KMS-11 (cell line): ENCODE data around the gene DPF1.

ENCODE experiments used
- H2AFZ ChIP-seq: fragments of 200-600 bp; sonication (generic); 2 replicates; pipeline ENCODE4 v1.6.1; 2016; ENCODE audit warnings: antibody characterized with exemption, mixed run types, low read depth
- H3K27ac ChIP-seq: fragments of 200-600 bp; sonication (generic); 2 replicates; pipeline ENCODE4 v1.6.1; 2016; ENCODE audit warnings: mild to moderate bottlenecking, mixed run types
- H3K27me3 ChIP-seq: fragments of 200-600 bp; sonication (generic); 2 replicates; pipeline ENCODE4 v1.6.1; 2017; ENCODE audit warnings: mild to moderate bottlenecking, low read depth, mixed run types, moderate library complexity; ENCODE audit not compliant: insufficient read depth
- H3K36me3 ChIP-seq: fragments of 200-600 bp; sonication (generic); 2 replicates; pipeline ENCODE4 v1.6.1; 2017; ENCODE audit warnings: mild to moderate bottlenecking, mixed run types; ENCODE audit not compliant: insufficient read depth
- H3K4me1 ChIP-seq: fragments of 200-600 bp; sonication (generic); 2 replicates; pipeline ENCODE4 v1.6.1; 2016; ENCODE audit warnings: mild to moderate bottlenecking, low read depth, mixed run types; ENCODE audit not compliant: poor library complexity, severe bottlenecking
- H3K4me2 ChIP-seq: fragments of 200-600 bp; sonication (generic); 2 replicates; pipeline ENCODE4 v1.7.0; 2016; ENCODE audit warnings: mild to moderate bottlenecking, mixed run types
- H3K4me3 ChIP-seq: fragments of 200-600 bp; sonication (generic); IDR thresholded peaks from 2 replicates; pipeline ENCODE4 v1.6.1; 2017; ENCODE audit warnings: low read depth, low read length, mixed read lengths; ENCODE audit not compliant: insufficient read depth
- H3K79me2 ChIP-seq: fragments of 200-600 bp; sonication (generic); 2 replicates; pipeline ENCODE4 v1.6.1; 2016; ENCODE audit warnings: low read depth, mixed run types; ENCODE audit not compliant: insufficient read depth
- H3K9ac ChIP-seq: fragments of 200-600 bp; sonication (generic); 2 replicates; pipeline ENCODE4 v1.6.1; 2016; ENCODE audit warnings: mild to moderate bottlenecking, mixed run types
- H4K20me1 ChIP-seq: fragments of 200-600 bp; sonication (generic); 2 replicates; pipeline ENCODE4 v1.6.1; 2016; ENCODE audit warnings: mild to moderate bottlenecking, mixed run types; ENCODE audit not compliant: insufficient read depth
- TF ChIP-seq, protein P1 (sequence below): fragments of 200-600 bp; sonication (generic); conservative IDR thresholded peaks from 2 replicates; pipeline ENCODE4 v1.6.1; 2017; ENCODE audit warnings: low read depth, mild to moderate bottlenecking, antibody characterized with exemption, low read length, moderate library complexity, mixed read lengths

Gene DPF1

DNA sequence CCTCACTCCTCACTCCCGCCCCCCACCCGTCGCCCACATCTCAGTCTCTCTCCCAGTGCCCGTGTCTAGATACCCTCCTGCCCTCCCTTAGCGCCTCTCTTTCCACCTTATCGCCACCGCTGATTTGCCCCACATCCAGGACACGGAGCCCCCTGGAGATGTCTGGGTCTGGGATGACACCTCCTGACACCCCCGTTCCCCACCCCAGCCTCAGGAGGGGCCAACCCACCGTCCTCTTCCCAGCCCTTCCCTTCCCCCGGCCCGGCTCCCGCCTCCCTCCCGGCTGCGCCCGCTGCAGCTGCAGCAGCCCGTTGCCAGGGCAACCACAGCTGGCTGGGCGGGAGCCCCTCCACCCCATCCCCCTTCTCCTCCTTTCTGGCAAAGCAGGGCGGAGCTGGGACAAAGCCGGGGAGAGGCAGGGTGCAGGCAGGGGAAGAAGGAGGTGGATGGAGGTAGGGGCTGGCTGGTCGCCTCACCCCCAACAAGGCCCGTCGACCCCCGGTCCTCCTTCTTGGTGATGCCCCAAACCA lies 13.5 kb downstream of the DPF1 start:
- TF ChIP-seq, protein P1, sequence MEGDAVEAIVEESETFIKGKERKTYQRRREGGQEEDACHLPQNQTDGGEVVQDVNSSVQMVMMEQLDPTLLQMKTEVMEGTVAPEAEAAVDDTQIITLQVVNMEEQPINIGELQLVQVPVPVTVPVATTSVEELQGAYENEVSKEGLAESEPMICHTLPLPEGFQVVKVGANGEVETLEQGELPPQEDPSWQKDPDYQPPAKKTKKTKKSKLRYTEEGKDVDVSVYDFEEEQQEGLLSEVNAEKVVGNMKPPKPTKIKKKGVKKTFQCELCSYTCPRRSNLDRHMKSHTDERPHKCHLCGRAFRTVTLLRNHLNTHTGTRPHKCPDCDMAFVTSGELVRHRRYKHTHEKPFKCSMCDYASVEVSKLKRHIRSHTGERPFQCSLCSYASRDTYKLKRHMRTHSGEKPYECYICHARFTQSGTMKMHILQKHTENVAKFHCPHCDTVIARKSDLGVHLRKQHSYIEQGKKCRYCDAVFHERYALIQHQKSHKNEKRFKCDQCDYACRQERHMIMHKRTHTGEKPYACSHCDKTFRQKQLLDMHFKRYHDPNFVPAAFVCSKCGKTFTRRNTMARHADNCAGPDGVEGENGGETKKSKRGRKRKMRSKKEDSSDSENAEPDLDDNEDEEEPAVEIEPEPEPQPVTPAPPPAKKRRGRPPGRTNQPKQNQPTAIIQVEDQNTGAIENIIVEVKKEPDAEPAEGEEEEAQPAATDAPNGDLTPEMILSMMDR: no peak
- H4K20me1 ChIP-seq: no peaks in the 10 kb centered on the region
- no peaks in the 10 kb centered on the region for H3K27me3 ChIP-seq
- H3K27ac ChIP-seq: no peak overlapping the region
- H3K4me3 ChIP-seq: no peak overlapping the region
- H3K79me2 ChIP-seq: no peaks in the 10 kb centered on the region
- H3K9ac ChIP-seq: no peak overlapping the region
- peaks cover 17% of the 10 kb centered on the region for H3K4me1 ChIP-seq
- H3K4me2 ChIP-seq: no peak overlapping the region
- no peaks in the 10 kb centered on the region for H3K36me3 ChIP-seq
- no peak overlapping the region for H2AFZ ChIP-seq

DNA sequence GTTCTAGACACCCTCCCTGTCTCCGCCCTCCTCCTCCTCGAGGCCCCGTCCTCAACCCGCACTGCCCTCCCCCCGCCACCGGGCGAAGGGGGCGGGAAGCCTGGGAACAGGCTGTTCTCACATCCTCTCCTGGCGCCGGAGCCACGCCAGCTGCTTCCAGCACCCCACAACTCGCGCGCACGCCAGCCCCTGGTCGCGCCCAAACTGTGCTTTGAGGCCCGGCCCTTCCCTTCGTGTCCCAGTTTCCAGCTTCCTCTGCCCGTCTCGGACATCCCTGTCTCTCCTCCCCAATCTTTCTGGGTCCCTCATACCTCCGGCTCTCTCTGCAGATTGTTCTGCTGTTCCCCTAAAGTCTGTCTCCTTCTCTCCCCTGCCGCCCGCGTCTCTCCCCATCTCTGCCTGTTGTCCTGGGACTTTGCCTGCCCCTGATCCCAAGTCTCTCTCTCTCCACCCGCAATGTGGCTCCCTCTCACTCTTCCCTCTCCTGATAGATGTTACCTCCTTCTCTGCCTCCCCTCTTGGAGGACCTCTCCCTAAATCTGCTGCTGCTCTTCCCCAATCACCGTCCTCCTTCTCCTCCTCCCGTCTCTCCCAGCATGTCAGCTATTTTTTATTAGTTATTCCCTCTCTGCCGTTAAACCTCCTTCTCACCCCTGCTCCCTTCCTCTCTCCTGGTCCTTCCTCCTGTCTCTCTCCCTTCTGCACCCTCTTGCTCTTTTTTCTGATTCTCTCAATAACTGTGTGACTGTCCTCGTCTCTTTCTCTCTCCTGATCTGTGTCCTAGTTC lies 14.2 kb downstream of the DPF1 start:
- Histone ChIP-seq H4K20me1 (no peaks in the 10 kb centered on the region), H3K4me3 (no peak overlapping the region), H3K27me3 (no peaks in the 10 kb centered on the region), H3K9ac (no peak overlapping the region), H3K27ac (no peak overlapping the region), H3K4me2 (no peak overlapping the region), H2AFZ (no peak overlapping the region), H3K36me3 (no peaks in the 10 kb centered on the region), H3K4me1 (peaks cover 16% of the 10 kb centered on the region), H3K79me2 (no peaks in the 10 kb centered on the region)
- TF ChIP-seq, protein P1: no peak

DNA sequence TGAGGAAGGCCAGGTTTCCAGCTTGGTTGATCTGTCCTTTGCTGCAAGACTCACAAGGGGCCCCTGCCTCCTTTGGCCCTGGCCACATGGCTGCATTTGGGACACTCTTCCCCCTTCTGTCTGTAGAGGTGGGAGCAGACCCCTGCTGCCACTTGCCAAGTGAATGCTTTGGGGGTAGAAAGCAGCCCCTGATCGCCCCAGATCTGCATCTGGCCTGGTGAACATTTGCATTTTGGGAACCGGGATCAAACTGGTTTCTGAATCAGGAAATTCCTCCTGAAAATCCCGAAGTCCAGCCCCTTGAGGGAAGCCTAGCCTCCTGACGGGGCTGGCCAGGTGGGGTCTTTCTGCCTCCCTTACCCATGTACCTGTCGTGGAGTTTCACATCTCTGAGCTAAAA lies 14.9 kb downstream of the DPF1 start:
- no peak overlapping the region for H2AFZ ChIP-seq
- no peaks in the 10 kb centered on the region for H3K36me3 ChIP-seq
- no peaks in the 10 kb centered on the region for H4K20me1 ChIP-seq
- H3K79me2 ChIP-seq: no peaks in the 10 kb centered on the region
- no peaks in the 10 kb centered on the region for H3K27me3 ChIP-seq
- H3K9ac ChIP-seq: no peak overlapping the region
- peaks cover 9% of the 10 kb centered on the region for H3K4me1 ChIP-seq
- TF ChIP-seq, protein P1: no peak
- no peak overlapping the region for H3K4me2 ChIP-seq
- H3K4me3 ChIP-seq: no peak overlapping the region
- no peak overlapping the region for H3K27ac ChIP-seq

DNA sequence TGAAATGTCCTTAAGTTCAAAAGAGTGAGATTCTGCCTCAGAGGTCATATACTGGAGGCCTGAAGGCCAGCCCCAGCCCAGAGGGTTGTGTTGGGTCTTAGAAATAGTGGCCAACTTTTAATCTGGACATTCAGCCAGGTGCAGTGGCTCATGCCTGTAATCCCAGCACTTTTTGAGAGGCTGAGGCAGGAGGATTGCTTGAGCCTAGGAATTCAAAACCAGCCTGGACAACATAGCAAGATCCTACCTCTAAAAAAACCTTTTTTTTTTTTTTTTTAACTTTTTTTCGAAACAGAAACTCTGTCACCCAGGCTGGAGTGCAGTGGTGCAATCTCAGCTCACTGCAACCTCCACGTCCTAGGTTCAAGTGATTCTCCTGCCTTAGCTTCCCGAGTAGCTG lies 15.5 kb downstream of the DPF1 start:
- no peak overlapping the region for H3K4me3 ChIP-seq
- no peaks in the 10 kb centered on the region for H3K27me3 ChIP-seq
- no peak overlapping the region for H3K27ac ChIP-seq
- no peaks in the 10 kb centered on the region for H3K36me3 ChIP-seq
- H2AFZ ChIP-seq: no peak overlapping the region
- no peaks in the 10 kb centered on the region for H3K79me2 ChIP-seq
- no peak overlapping the region for H3K4me2 ChIP-seq
- H3K9ac ChIP-seq: no peak overlapping the region
- no peaks in the 10 kb centered on the region for H4K20me1 ChIP-seq
- peaks cover 3% of the 10 kb centered on the region for H3K4me1 ChIP-seq
- TF ChIP-seq, protein P1: no peak
